A549 (cell line): ENCODE data around the gene EXOC4.
A peak's percentile ranks its signal among the peaks of the same experiment; 100 is the strongest.

ENCODE experiments used
- ESRRA ChIP-seq: fragments of 150-350 bp; IDR thresholded peaks from 2 replicates; pipeline ENCODE4 v1.6.1; 2014; ENCODE audit warnings: mild to moderate bottlenecking, low read length, borderline replicate concordance
- KDM5A ChIP-seq: fragments of 200-600 bp; sonication (generic); IDR thresholded peaks from 2 replicates; pipeline ENCODE4 v1.6.1; 2016; ENCODE audit warnings: antibody characterized with exemption, mild to moderate bottlenecking
- MAFK ChIP-seq: fragments of 450-650 bp; IDR thresholded peaks from 2 replicates; pipeline ENCODE4 v1.6.1; 2014; ENCODE audit not compliant: partially characterized antibody
- PHF8 ChIP-seq: fragments of 200-600 bp; sonication (generic); IDR thresholded peaks from 2 replicates; pipeline ENCODE4 v1.6.1; 2016; ENCODE audit warnings: low read depth, mild to moderate bottlenecking, antibody characterized with exemption, moderate library complexity, borderline replicate concordance
- POLR2AphosphoS2 ChIP-seq: conservative IDR thresholded peaks from 2 replicates; pipeline ENCODE4 v1.6.1; 2012; ENCODE audit warnings: low read length, improper control_type of control experiment, inconsistent platforms
- RAD21 ChIP-seq, 2 experiments: fragments of >200 bp in 1 of 2; sonication (Bioruptor Twin) in 1 of 2; formaldehyde crosslinking in 1 of 2; IDR thresholded peaks in 1 of 2; conservative IDR thresholded peaks in 1 of 2; 2 replicates in 1 of 2; 3 replicates in 1 of 2; pipeline ENCODE4 v1.6.1; 2012 to 2018; ENCODE audit warnings: inconsistent platforms in 1 of 2
- RCOR1 ChIP-seq: fragments of 150-350 bp; IDR thresholded peaks from 2 replicates; pipeline ENCODE4 v1.6.1; 2014; ENCODE audit warnings: antibody characterized with exemption, low read length, low read depth
- TF ChIP-seq, protein P1 (sequence below): fragments of >200 bp; sonication (Bioruptor Twin); formaldehyde crosslinking; IDR thresholded peaks from 3 replicates; pipeline ENCODE4 v1.5.1; 2016
- TF ChIP-seq, protein P2 (sequence below): fragments of 250-450 bp; sonication (Bioruptor Pico); IDR thresholded peaks from 2 replicates; pipeline ENCODE4 v1.5.0; 2021; ENCODE audit warnings: mild to moderate bottlenecking, moderate library complexity, borderline replicate concordance
- TF ChIP-seq, protein P3 (sequence below): fragments of 200-600 bp; sonication (generic); IDR thresholded peaks from 2 replicates; pipeline ENCODE4 v1.6.1; 2016; ENCODE audit warnings: antibody characterized with exemption, mild to moderate bottlenecking, moderate library complexity
- TF ChIP-seq, protein P4 (sequence below): IDR thresholded peaks from 2 replicates; pipeline ENCODE4 v1.6.1; 2012
- TF ChIP-seq, protein P5 (sequence below): fragments of 150-350 bp; IDR thresholded peaks from 2 replicates; pipeline ENCODE4 v1.6.1; 2014; ENCODE audit warnings: low read depth, mild to moderate bottlenecking, low read length

DNA sequence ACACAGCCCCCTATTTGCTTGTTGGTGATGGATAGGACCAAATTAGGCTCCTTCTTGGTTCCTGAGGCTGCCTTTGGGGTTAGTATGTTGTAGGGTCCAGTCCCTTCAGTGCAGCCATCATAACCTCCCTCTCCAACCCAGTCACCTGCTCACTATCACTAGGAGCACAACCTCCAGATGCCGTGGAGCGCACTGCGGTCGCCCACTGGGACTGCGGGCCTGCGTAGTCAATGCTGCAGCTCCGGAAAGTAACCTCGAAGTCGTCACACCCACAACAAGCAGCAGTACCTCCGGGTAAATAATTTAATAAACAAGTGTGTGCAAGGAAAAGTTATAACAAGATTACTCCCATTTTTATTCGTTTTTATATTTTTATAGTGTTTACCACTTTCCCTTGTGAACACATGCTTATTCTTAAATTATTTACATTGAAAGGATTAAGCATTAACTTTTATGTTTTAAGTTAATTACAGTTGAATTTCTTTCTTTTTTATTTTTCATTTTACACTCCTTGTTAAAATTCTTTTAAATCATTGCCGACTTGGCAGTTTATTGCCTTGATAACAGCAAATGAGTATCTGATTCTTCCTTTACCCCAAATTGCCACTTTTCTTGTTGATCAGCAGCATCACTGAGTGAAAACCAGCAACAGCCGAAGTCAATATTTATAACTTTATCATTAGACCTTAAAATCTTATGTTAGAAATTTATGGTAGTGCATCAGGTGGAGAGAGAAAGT lies 474.8 kb downstream of the EXOC4 start:
- TF ChIP-seq, protein P1, sequence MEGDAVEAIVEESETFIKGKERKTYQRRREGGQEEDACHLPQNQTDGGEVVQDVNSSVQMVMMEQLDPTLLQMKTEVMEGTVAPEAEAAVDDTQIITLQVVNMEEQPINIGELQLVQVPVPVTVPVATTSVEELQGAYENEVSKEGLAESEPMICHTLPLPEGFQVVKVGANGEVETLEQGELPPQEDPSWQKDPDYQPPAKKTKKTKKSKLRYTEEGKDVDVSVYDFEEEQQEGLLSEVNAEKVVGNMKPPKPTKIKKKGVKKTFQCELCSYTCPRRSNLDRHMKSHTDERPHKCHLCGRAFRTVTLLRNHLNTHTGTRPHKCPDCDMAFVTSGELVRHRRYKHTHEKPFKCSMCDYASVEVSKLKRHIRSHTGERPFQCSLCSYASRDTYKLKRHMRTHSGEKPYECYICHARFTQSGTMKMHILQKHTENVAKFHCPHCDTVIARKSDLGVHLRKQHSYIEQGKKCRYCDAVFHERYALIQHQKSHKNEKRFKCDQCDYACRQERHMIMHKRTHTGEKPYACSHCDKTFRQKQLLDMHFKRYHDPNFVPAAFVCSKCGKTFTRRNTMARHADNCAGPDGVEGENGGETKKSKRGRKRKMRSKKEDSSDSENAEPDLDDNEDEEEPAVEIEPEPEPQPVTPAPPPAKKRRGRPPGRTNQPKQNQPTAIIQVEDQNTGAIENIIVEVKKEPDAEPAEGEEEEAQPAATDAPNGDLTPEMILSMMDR, result no peak
- TF ChIP-seq, protein P2, sequence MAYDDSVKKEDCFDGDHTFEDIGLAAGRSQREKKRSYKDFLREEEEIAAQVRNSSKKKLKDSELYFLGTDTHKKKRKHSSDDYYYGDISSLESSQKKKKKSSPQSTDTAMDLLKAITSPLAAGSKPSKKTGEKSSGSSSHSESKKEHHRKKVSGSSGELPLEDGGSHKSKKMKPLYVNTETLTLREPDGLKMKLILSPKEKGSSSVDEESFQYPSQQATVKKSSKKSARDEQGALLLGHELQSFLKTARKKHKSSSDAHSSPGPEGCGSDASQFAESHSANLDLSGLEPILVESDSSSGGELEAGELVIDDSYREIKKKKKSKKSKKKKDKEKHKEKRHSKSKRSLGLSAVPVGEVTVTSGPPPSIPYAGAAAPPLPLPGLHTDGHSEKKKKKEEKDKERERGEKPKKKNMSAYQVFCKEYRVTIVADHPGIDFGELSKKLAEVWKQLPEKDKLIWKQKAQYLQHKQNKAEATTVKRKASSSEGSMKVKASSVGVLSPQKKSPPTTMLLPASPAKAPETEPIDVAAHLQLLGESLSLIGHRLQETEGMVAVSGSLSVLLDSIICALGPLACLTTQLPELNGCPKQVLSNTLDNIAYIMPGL (CRISPR knock-in tag), result no peak
- TF ChIP-seq ESRRA, result no peak
- TF ChIP-seq MAFK, result peak; percentile 72
- TF ChIP-seq, protein P3, sequence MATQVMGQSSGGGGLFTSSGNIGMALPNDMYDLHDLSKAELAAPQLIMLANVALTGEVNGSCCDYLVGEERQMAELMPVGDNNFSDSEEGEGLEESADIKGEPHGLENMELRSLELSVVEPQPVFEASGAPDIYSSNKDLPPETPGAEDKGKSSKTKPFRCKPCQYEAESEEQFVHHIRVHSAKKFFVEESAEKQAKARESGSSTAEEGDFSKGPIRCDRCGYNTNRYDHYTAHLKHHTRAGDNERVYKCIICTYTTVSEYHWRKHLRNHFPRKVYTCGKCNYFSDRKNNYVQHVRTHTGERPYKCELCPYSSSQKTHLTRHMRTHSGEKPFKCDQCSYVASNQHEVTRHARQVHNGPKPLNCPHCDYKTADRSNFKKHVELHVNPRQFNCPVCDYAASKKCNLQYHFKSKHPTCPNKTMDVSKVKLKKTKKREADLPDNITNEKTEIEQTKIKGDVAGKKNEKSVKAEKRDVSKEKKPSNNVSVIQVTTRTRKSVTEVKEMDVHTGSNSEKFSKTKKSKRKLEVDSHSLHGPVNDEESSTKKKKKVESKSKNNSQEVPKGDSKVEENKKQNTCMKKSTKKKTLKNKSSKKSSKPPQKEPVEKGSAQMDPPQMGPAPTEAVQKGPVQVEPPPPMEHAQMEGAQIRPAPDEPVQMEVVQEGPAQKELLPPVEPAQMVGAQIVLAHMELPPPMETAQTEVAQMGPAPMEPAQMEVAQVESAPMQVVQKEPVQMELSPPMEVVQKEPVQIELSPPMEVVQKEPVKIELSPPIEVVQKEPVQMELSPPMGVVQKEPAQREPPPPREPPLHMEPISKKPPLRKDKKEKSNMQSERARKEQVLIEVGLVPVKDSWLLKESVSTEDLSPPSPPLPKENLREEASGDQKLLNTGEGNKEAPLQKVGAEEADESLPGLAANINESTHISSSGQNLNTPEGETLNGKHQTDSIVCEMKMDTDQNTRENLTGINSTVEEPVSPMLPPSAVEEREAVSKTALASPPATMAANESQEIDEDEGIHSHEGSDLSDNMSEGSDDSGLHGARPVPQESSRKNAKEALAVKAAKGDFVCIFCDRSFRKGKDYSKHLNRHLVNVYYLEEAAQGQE, result no peak
- no peak for TF ChIP-seq RCOR1
- no peak for TF ChIP-seq RAD21 (conservative IDR thresholded peaks at IDR 0.05 in 1 of 2, IDR thresholded peaks at IDR 0.05 in 1 of 2)
- no peak for TF ChIP-seq KDM5A
- TF ChIP-seq, protein P4, sequence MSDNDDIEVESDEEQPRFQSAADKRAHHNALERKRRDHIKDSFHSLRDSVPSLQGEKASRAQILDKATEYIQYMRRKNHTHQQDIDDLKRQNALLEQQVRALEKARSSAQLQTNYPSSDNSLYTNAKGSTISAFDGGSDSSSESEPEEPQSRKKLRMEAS, result no peak
- no peak for TF ChIP-seq POLR2AphosphoS2
- TF ChIP-seq, protein P5, sequence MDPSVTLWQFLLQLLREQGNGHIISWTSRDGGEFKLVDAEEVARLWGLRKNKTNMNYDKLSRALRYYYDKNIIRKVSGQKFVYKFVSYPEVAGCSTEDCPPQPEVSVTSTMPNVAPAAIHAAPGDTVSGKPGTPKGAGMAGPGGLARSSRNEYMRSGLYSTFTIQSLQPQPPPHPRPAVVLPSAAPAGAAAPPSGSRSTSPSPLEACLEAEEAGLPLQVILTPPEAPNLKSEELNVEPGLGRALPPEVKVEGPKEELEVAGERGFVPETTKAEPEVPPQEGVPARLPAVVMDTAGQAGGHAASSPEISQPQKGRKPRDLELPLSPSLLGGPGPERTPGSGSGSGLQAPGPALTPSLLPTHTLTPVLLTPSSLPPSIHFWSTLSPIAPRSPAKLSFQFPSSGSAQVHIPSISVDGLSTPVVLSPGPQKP, result no peak
- no peak for TF ChIP-seq PHF8
